Keratinocyte (primary cell): ENCODE measurements around the gene LCTL. TPM values are rescaled to one million over a fixed set of nuclear protein-coding genes. Genes with fewer than 3 reads are reported as not detected.

Experiments
- DNase-seq: peaks from one replicate; pipeline ENCODE4 v3.0.0-alpha.2; 2011; ENCODE audit warnings: low read depth, missing footprints, low spot score
- FAIRE-seq: peaks from 2 replicates; lab custom pipeline; 2011; peaks lifted over from hg19 to GRCh38; lab: Jason Lieb, UNC
- H2AFZ ChIP-seq: 2 replicates; pipeline ENCODE4 v1.6.0; 2012; ENCODE audit warnings: low read length, control low read depth, inconsistent platforms; ENCODE audit not compliant: control insufficient read depth
- H3K27ac ChIP-seq: 2 replicates; pipeline ENCODE4 v1.5.1; 2011; ENCODE audit warnings: low read length; ENCODE audit not compliant: control insufficient read depth, insufficient read depth
- H3K27me3 ChIP-seq: 3 replicates; pipeline ENCODE4 v1.6.0; 2011; ENCODE audit warnings: low read length; ENCODE audit not compliant: control insufficient read depth, insufficient read depth; ENCODE audit errors: extremely low read depth
- H3K36me3 ChIP-seq, 2 experiments: 2 replicates in 1 of 2; 3 replicates in 1 of 2; pipeline ENCODE4 v1.5.1; 2011; ENCODE audit warnings: low read length in 2 of 2, mild to moderate bottlenecking in 1 of 2; ENCODE audit not compliant: control insufficient read depth in 2 of 2, insufficient read depth in 2 of 2; ENCODE audit errors: extremely low read depth in 1 of 2
- H3K4me1 ChIP-seq: 3 replicates; pipeline ENCODE4 v1.5.1; 2011; ENCODE audit warnings: low read length; ENCODE audit not compliant: control insufficient read depth, insufficient read depth; ENCODE audit errors: extremely low read depth
- H3K4me2 ChIP-seq: 3 replicates; pipeline ENCODE4 v1.6.0; 2011; ENCODE audit warnings: low read depth, low read length; ENCODE audit not compliant: control insufficient read depth, insufficient read depth; ENCODE audit errors: extremely low read depth
- H3K4me3 ChIP-seq, 3 experiments: fragments of 200-600 bp in 1 of 3; sonication (generic) in 1 of 3; 2 replicates in 2 of 3; 3 replicates in 1 of 3; pipeline ENCODE4 v1.5.1; 2011 to 2016; ENCODE audit warnings: low read length in 3 of 3, mild to moderate bottlenecking in 3 of 3, control low read depth in 2 of 3, inconsistent platforms in 1 of 3, low read depth in 1 of 3, mixed read lengths in 1 of 3, mixed run types in 1 of 3, moderate library complexity in 1 of 3; ENCODE audit not compliant: control insufficient read depth in 2 of 3, insufficient read depth in 2 of 3; ENCODE audit errors: extremely low read depth in 1 of 3
- H3K79me2 ChIP-seq: 2 replicates; pipeline ENCODE4 v1.6.0; 2012; ENCODE audit warnings: low read length; ENCODE audit not compliant: control insufficient read depth, insufficient read depth
- H3K9ac ChIP-seq: 3 replicates; pipeline ENCODE4 v1.6.0; 2011; ENCODE audit warnings: low read length; ENCODE audit not compliant: control insufficient read depth, insufficient read depth; ENCODE audit errors: extremely low read depth
- H3K9me1 ChIP-seq: 3 replicates; pipeline ENCODE4 v1.6.0; 2011; ENCODE audit warnings: low read length; ENCODE audit not compliant: control insufficient read depth, insufficient read depth; ENCODE audit errors: extremely low read depth
- H3K9me3 ChIP-seq: 2 replicates; pipeline ENCODE4 v1.5.1; 2012; ENCODE audit warnings: low read depth, low read length; ENCODE audit not compliant: control insufficient read depth
- H4K20me1 ChIP-seq: 3 replicates; pipeline ENCODE4 v1.6.0; 2011; ENCODE audit warnings: low read length; ENCODE audit not compliant: control insufficient read depth, insufficient read depth; ENCODE audit errors: extremely low read depth
- CTCF ChIP-seq, 3 experiments: IDR thresholded peaks in 1 of 3; conservative IDR thresholded peaks in 1 of 3; optimal IDR thresholded peaks in 1 of 3; 2 replicates in 2 of 3; 3 replicates in 1 of 3; pipeline versions ENCODE3 to v1.5.1; 2011; ENCODE audit warnings: low read length in 3 of 3, mild to moderate bottlenecking in 3 of 3, moderate library complexity in 2 of 3, control low read depth in 1 of 3, inconsistent platforms in 1 of 3; ENCODE audit not compliant: insufficient read depth in 2 of 3; ENCODE audit errors: extremely low read depth in 1 of 3
- EZH2 ChIP-seq: IDR thresholded peaks from one replicate; pipeline ENCODE4 v1.6.1; 2012; ENCODE audit warnings: inconsistent platforms, mild to moderate bottlenecking, low read length, moderate library complexity
- dilution Hi-C: fragments of 300-500 bp; cut with MboI; formaldehyde crosslinking; loops from one replicate; pipeline ENCODE4 v1.7.0; 2020; ENCODE audit warnings: low sequenced_read_pairs; ENCODE audit not compliant: extremely low pct_ligation_motif_present
- polyA minus RNA-seq, 3 experiments: library from RNA; depleted of rRNA, polyadenylated mRNA; stranded (reverse); fragments of >200 nt; gene quantifications; 1 replicate in 1 of 3; 2 replicates in 1 of 3; 3 replicates in 1 of 3; pipeline ENCODE4 v1.2.3, GENCODE V29; 2011
- polyA plus RNA-seq, 5 experiments: library from polyadenylated mRNA; depleted of rRNA in 3 of 5; stranded (reverse) in 3 of 5; stranded (forward) in 1 of 5; unstranded in 1 of 5; fragments of >200 nt; gene quantifications; 1 replicate in 1 of 5; 2 replicates in 3 of 5; 3 replicates in 1 of 5; pipeline versions ENCODE4 v1.2.1 to v1.2.3, GENCODE V29; 2011 to 2012; ENCODE audit warnings: missing spikeins in 2 of 5, low read depth in 1 of 5, low replicate concordance in 1 of 5

Gene LCTL
- polyA plus RNA-seq, result 0.09 to 0.42 TPM (median 0.38 TPM) in 3 replicates
- polyA plus RNA-seq (2011; ENCODE audit: low read depth), result not detected
- 0.09 TPM in 2 replicates for polyA plus RNA-seq (2011; cell fraction: cytosol; rRNA removed)
- polyA plus RNA-seq (2011; cell fraction: nucleus; rRNA removed), result 0.07 and 0.19 TPM in 2 replicates
- polyA plus RNA-seq (2012; ENCODE audit: low replicate concordance), result 0.34 TPM in 1 of 2 replicates, not detected in the other
- 0.36 TPM in 1 of 3 replicates, not detected in the others for polyA minus RNA-seq
- not detected for polyA minus RNA-seq (2011; cell fraction: cytosol; rRNA and poly(A)+ RNA removed)
- polyA minus RNA-seq (2011; cell fraction: nucleus; rRNA and poly(A)+ RNA removed), result not detected in 2 replicates

GRCh38 chr15:66565741-66566144 is at the start of gene LCTL:
TSS of gene LCTL (minus strand) at chr15:66565998. CDS start at chr15:66565365, 633 bp downstream.
- H3K36me3 ChIP-seq, result no peaks in the 10 kb centered on the region
- H4K20me1 ChIP-seq, result no peaks in the 10 kb centered on the region
- H3K9me1 ChIP-seq, result no peaks in the 10 kb centered on the region
- H3K79me2 ChIP-seq, result no peaks in the 10 kb centered on the region
- H3K4me1 ChIP-seq, result peaks cover 25% of the 10 kb centered on the region
- no peaks in the 10 kb centered on the region for H3K27me3 ChIP-seq
- H2AFZ ChIP-seq, result no peak within 1 kb of the TSS
- H3K9me3 ChIP-seq, result no peaks in the 10 kb centered on the region
- H3K27ac ChIP-seq, result no peak within 1 kb of the TSS
- no peak within 1 kb of the TSS for H3K4me3 ChIP-seq
- dilution Hi-C loops, result no loop called here
- FAIRE-seq, result no peak
- TF ChIP-seq EZH2 (no peak), CTCF (optimal IDR thresholded peaks at IDR 0.05 in 1 of 3, IDR thresholded peaks at IDR 0.05 in 1 of 3, conservative IDR thresholded peaks at IDR 0.05 in 1 of 3; ENCODE audit: extremely low read depth in 1 of 3, insufficient read depth in 2 of 3, low read length in 3 of 3) (no peak)
- no peak within 1 kb of the TSS for H3K9ac ChIP-seq
- peak within 1 kb of the TSS; percentile 16 for H3K4me2 ChIP-seq
- no peak for DNase-seq

GRCh38 chr15:66614951-66615760 is 49.4 kb upstream of the LCTL start:
- H3K27ac ChIP-seq, result no peak overlapping the region
- H3K79me2 ChIP-seq, result no peaks in the 10 kb centered on the region
- FAIRE-seq (no peak), DNase-seq (no peak)
- TF ChIP-seq CTCF (optimal IDR thresholded peaks at IDR 0.05 in 1 of 3, IDR thresholded peaks at IDR 0.05 in 1 of 3, conservative IDR thresholded peaks at IDR 0.05 in 1 of 3; ENCODE audit: extremely low read depth in 1 of 3, insufficient read depth in 2 of 3, low read length in 3 of 3) (no peak), EZH2 (no peak)
- H3K27me3 ChIP-seq, result no peaks in the 10 kb centered on the region
- no peaks in the 10 kb centered on the region for H3K36me3 ChIP-seq
- no peaks in the 10 kb centered on the region for H3K4me1 ChIP-seq
- H3K4me2 ChIP-seq, result no peak overlapping the region
- no peak overlapping the region for H3K4me3 ChIP-seq
- H3K9me3 ChIP-seq, result no peaks in the 10 kb centered on the region
- H3K9me1 ChIP-seq, result no peaks in the 10 kb centered on the region
- dilution Hi-C loops, result no loop called here
- H4K20me1 ChIP-seq, result no peaks in the 10 kb centered on the region
- H2AFZ ChIP-seq, result no peak overlapping the region
- H3K9ac ChIP-seq, result no peak overlapping the region
